ENCODE measurements around the gene OR2T2. TPM values are rescaled to one million over a fixed set of nuclear protein-coding genes. Genes with fewer than 3 reads are reported as not detected.
"Not testable (repeated sequence)": the region's sequence is repeated elsewhere in the genome, so short reads cannot be mapped to it uniquely, and the experiment has no call there.

OR2T2 gene
- total RNA-seq, 1 experiment from 2014 or later: not detected

DNA sequence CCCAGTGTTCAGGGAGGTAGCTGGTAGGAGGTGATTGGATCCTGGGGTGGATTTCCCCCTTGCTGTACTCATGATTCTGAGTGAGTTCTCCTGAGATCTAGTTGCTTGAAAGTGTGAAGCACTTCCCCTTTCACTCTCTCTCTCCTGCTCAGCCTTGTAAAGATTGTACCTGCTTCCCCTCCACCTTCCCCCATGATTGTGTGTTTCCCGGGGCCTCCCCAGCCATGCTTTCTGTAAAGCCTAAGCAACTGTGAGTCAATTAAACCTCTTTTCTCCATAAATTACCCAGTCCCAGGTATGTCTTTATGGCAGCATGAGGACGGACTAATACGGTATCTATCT lies 17.3 kb upstream of the OR2T2 start:
- H3K27ac ChIP-seq (ENCODE audit: insufficient read length, low read depth, low read length); H3K79me2 ChIP-seq (ENCODE audit: insufficient read depth, low read length); H4K20me1 ChIP-seq (ENCODE audit: control insufficient read depth, insufficient read depth, insufficient read length); H3K23ac ChIP-seq (ENCODE audit: insufficient read length, low read depth, low read length); DNase-seq; H3K27me3 ChIP-seq (ENCODE audit: insufficient read depth, low read length); H2AFZ ChIP-seq (ENCODE audit: low read length); H3K4ac ChIP-seq (ENCODE audit: low read depth, low read length); H3K4me1 ChIP-seq (ENCODE audit: insufficient read depth, low read length); H4K91ac ChIP-seq (ENCODE audit: insufficient read length, low read depth, low read length); H3K4me2 ChIP-seq (ENCODE audit: insufficient read depth, insufficient read length, low read length); H3T11ph ChIP-seq (ENCODE audit: low read length); H3K56ac ChIP-seq (ENCODE audit: insufficient read length, low read depth, low read length); H2BK20ac ChIP-seq (ENCODE audit: low read depth, low read length, poor library complexity, severe bottlenecking); H3K27ac Mint-ChIP-seq; H3K9ac ChIP-seq (ENCODE audit: extremely low read depth, insufficient read length, low read length); H2BK12ac ChIP-seq (ENCODE audit: insufficient read length, low read depth, low read length); H2BK120ac ChIP-seq (ENCODE audit: low read depth, low read length, poor library complexity, severe bottlenecking); H3K23me2 ChIP-seq (ENCODE audit: insufficient read length, low read depth, low read length, poor library complexity, severe bottlenecking); H4K5ac ChIP-seq (ENCODE audit: insufficient read length, low read depth, low read length); H2BK15ac ChIP-seq (ENCODE audit: low read depth, low read length); H3K4me1 Mint-ChIP-seq; H3K14ac ChIP-seq (ENCODE audit: insufficient read depth, low read length); H3K79me1 ChIP-seq (ENCODE audit: insufficient read depth, low read depth, low read length, poor library complexity, severe bottlenecking); H3K4me3 Mint-ChIP-seq; H4K8ac ChIP-seq (replicated peaks; ENCODE audit: insufficient read length, low read depth, low read length); H3K27me3 Mint-ChIP-seq (ENCODE audit: low read depth); H3K18ac ChIP-seq (ENCODE audit: insufficient read length, low read depth, low read length); H2AK5ac ChIP-seq (ENCODE audit: insufficient read length, low read length); H2BK5ac ChIP-seq (ENCODE audit: insufficient read length, low read length): not testable (repeated sequence)
- H3K9me3 ChIP-seq (ENCODE audit: control insufficient read depth, low read depth, low read length): peaks cover 39% of the 10 kb centered on the region
- WGBS (ENCODE audit: extremely low coverage, insufficient read length, low lambda C conversion rate): no CpG with 5 or more reads among the region's 3 CpGs
- Mint-ChIP-seq H3K36me3 (ENCODE audit: insufficient read depth in 1 of 3, low read depth in 3 of 3) (peaks cover 0 to 21% (median 7%) of the 10 kb centered on the region in 3 experiments; a peak in 6 of 7 replicates), H3K9me3 (peaks cover 73 to 75% of the 10 kb centered on the region in 2 experiments)

DNA sequence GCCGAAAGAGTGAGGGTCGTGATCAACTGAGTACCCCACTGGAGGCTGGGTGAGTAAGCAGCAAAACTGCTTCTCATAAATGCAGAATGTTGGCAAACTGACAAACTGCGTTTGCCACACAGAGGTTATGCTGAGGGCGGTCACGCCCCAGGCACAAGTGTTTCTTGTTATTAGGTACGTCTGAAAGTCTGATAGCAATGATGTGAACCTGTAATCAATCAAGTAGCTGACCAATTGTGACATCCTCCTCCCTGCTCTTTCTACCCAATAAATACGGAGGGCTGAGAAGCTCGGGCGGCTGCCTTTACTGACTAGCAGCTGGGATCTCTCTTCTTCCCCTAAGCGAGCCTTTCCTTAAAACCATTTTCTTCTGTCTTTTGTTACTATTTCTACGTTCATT lies 13.8 kb upstream of the OR2T2 start:
- peaks cover 34% of the 10 kb centered on the region for H3K9me3 ChIP-seq (ENCODE audit: control insufficient read depth, low read depth, low read length)
- H3K9me3 Mint-ChIP-seq: peaks cover 60 to 63% of the 10 kb centered on the region in 2 experiments
- no CpG with 5 or more reads among the region's 11 CpGs for WGBS (ENCODE audit: extremely low coverage, insufficient read length, low lambda C conversion rate)

More for the DNA sequence above, 13.8 kb upstream of the OR2T2 start:
- H3K23ac ChIP-seq (ENCODE audit: insufficient read length, low read depth, low read length); H3K9ac ChIP-seq (ENCODE audit: extremely low read depth, insufficient read length, low read length); H3K79me1 ChIP-seq (ENCODE audit: insufficient read depth, low read depth, low read length, poor library complexity, severe bottlenecking); H3T11ph ChIP-seq (ENCODE audit: low read length); H3K27me3 Mint-ChIP-seq (ENCODE audit: low read depth); H4K20me1 ChIP-seq (ENCODE audit: control insufficient read depth, insufficient read depth, insufficient read length); H2BK15ac ChIP-seq (ENCODE audit: low read depth, low read length); H3K27me3 ChIP-seq (ENCODE audit: insufficient read depth, low read length); H2AFZ ChIP-seq (ENCODE audit: low read length); H3K4me1 Mint-ChIP-seq; H3K14ac ChIP-seq (ENCODE audit: insufficient read depth, low read length); H3K4ac ChIP-seq (ENCODE audit: low read depth, low read length); H3K4me2 ChIP-seq (ENCODE audit: insufficient read depth, insufficient read length, low read length); H2BK20ac ChIP-seq (ENCODE audit: low read depth, low read length, poor library complexity, severe bottlenecking); H3K4me3 Mint-ChIP-seq; DNase-seq; H4K5ac ChIP-seq (ENCODE audit: insufficient read length, low read depth, low read length); H3K4me1 ChIP-seq (ENCODE audit: insufficient read depth, low read length); H3K18ac ChIP-seq (ENCODE audit: insufficient read length, low read depth, low read length); H3K27ac Mint-ChIP-seq; H2BK5ac ChIP-seq (ENCODE audit: insufficient read length, low read length); H2AK5ac ChIP-seq (ENCODE audit: insufficient read length, low read length); H2BK12ac ChIP-seq (ENCODE audit: insufficient read length, low read depth, low read length); H3K56ac ChIP-seq (ENCODE audit: insufficient read length, low read depth, low read length); H3K27ac ChIP-seq (ENCODE audit: insufficient read length, low read depth, low read length); H4K8ac ChIP-seq (replicated peaks; ENCODE audit: insufficient read length, low read depth, low read length); H2BK120ac ChIP-seq (ENCODE audit: low read depth, low read length, poor library complexity, severe bottlenecking); H3K79me2 ChIP-seq (ENCODE audit: insufficient read depth, low read length); H3K23me2 ChIP-seq (ENCODE audit: insufficient read length, low read depth, low read length, poor library complexity, severe bottlenecking); H4K91ac ChIP-seq (ENCODE audit: insufficient read length, low read depth, low read length): not testable (repeated sequence)
- peaks cover 0 to 23% (median 7%) of the 10 kb centered on the region in 3 experiments; a peak in 6 of 7 replicates for H3K36me3 Mint-ChIP-seq (ENCODE audit: insufficient read depth in 1 of 3, low read depth in 3 of 3)

Data from H9 (cell line).